ENCODE data around the gene NBDY.
"Not testable (repeated sequence)": the region's sequence is repeated elsewhere in the genome, so short reads cannot be mapped to it uniquely, and the experiment has no call there.

NBDY gene

GRCh38 chrX:56798866-56799758, 70.1 kb downstream of the NBDY start:
- H3K36me3 Mint-ChIP-seq, result no peaks in the 10 kb centered on the region
- peaks cover 56% of the 10 kb centered on the region for H3K4me1 Mint-ChIP-seq (ENCODE audit: low read depth)
- no peaks in the 10 kb centered on the region for H3K9me3 Mint-ChIP-seq (ENCODE audit: low read depth)
- no peaks in the 10 kb centered on the region for H3K27me3 Mint-ChIP-seq
- no peak overlapping the region for H3K4me3 Mint-ChIP-seq
- H3K27ac Mint-ChIP-seq, result peak overlapping the region; percentile 73

GRCh38 chrX:56800307-56800706, 71.3 kb downstream of the NBDY start:
- H3K4me1 Mint-ChIP-seq (ENCODE audit: low read depth), result peaks cover 54% of the 10 kb centered on the region
- no peaks in the 10 kb centered on the region for H3K36me3 Mint-ChIP-seq
- no peaks in the 10 kb centered on the region for H3K27me3 Mint-ChIP-seq
- H3K27ac Mint-ChIP-seq, result peak overlapping the region; percentile 89
- H3K9me3 Mint-ChIP-seq (ENCODE audit: low read depth), result no peaks in the 10 kb centered on the region
- peak overlapping the region; percentile 59 for H3K4me3 Mint-ChIP-seq

- H3K4me3 Mint-ChIP-seq, result peak overlapping the region; percentile 59
- no peaks in the 10 kb centered on the region for H3K9me3 Mint-ChIP-seq (ENCODE audit: low read depth)
- no peaks in the 10 kb centered on the region for H3K27me3 Mint-ChIP-seq
- no peaks in the 10 kb centered on the region for H3K36me3 Mint-ChIP-seq
- H3K27ac Mint-ChIP-seq, result peak overlapping the region; percentile 89
- H3K4me1 Mint-ChIP-seq (ENCODE audit: low read depth), result peaks cover 54% of the 10 kb centered on the region
Measured at GRCh38 chrX:56800801-56801200, 71.8 kb downstream of the NBDY start.

GRCh38 chrX:56802428-56802827, 73.4 kb downstream of the NBDY start:
- Mint-ChIP-seq H3K4me3 (no peak overlapping the region), H3K27me3 (no peaks in the 10 kb centered on the region), H3K9me3 (ENCODE audit: low read depth) (no peaks in the 10 kb centered on the region), H3K4me1 (ENCODE audit: low read depth) (peaks cover 42% of the 10 kb centered on the region), H3K27ac (no peak overlapping the region), H3K36me3 (peaks cover 1% of the 10 kb centered on the region)

- peak overlapping the region; percentile 16 for H3K27ac Mint-ChIP-seq
- peaks cover 37% of the 10 kb centered on the region for H3K4me1 Mint-ChIP-seq (ENCODE audit: low read depth)
- no peak overlapping the region for H3K4me3 Mint-ChIP-seq
- H3K36me3 Mint-ChIP-seq, result peaks cover 2% of the 10 kb centered on the region
- no peaks in the 10 kb centered on the region for H3K9me3 Mint-ChIP-seq (ENCODE audit: low read depth)
- H3K27me3 Mint-ChIP-seq, result no peaks in the 10 kb centered on the region
Measured at GRCh38 chrX:56802921-56803849, 74.1 kb downstream of the NBDY start.

- Mint-ChIP-seq H3K4me1 (ENCODE audit: low read depth) (peaks cover 36% of the 10 kb centered on the region), H3K27ac (no peak overlapping the region), H3K4me3 (no peak overlapping the region), H3K27me3 (no peaks in the 10 kb centered on the region), H3K9me3 (ENCODE audit: low read depth) (no peaks in the 10 kb centered on the region), H3K36me3 (peaks cover 4% of the 10 kb centered on the region)
Measured at GRCh38 chrX:56803850-56804681, 75.0 kb downstream of the NBDY start.

GRCh38 chrX:56804867-56805266, 75.8 kb downstream of the NBDY start:
- Mint-ChIP-seq H3K9me3 (ENCODE audit: low read depth) (no peaks in the 10 kb centered on the region), H3K36me3 (peaks cover 6% of the 10 kb centered on the region), H3K27ac (no peak overlapping the region), H3K4me1 (ENCODE audit: low read depth) (peaks cover 35% of the 10 kb centered on the region), H3K27me3 (no peaks in the 10 kb centered on the region), H3K4me3 (no peak overlapping the region)

- no peak overlapping the region for H3K27ac Mint-ChIP-seq
- peaks cover 6% of the 10 kb centered on the region for H3K36me3 Mint-ChIP-seq
- H3K4me3 Mint-ChIP-seq, result no peak overlapping the region
- H3K4me1 Mint-ChIP-seq (ENCODE audit: low read depth), result peaks cover 35% of the 10 kb centered on the region
- no peaks in the 10 kb centered on the region for H3K9me3 Mint-ChIP-seq (ENCODE audit: low read depth)
- H3K27me3 Mint-ChIP-seq, result no peaks in the 10 kb centered on the region
Measured at GRCh38 chrX:56805399-56805798, 76.4 kb downstream of the NBDY start.

GRCh38 chrX:56806176-56806575, 77.1 kb downstream of the NBDY start:
- H3K27ac Mint-ChIP-seq, H3K27me3 Mint-ChIP-seq: not testable (repeated sequence)
- H3K4me1 Mint-ChIP-seq (ENCODE audit: low read depth), result peaks cover 34% of the 10 kb centered on the region

GRCh38 chrX:56811599-56811998, 82.6 kb downstream of the NBDY start:
- H3K4me1 Mint-ChIP-seq (ENCODE audit: low read depth), result peaks cover 47% of the 10 kb centered on the region
- H3K27me3 Mint-ChIP-seq, result no peaks in the 10 kb centered on the region
- H3K27ac Mint-ChIP-seq, result peak overlapping the region; percentile 34
- H3K4me3 Mint-ChIP-seq, result no peak overlapping the region
- peaks cover 10% of the 10 kb centered on the region for H3K36me3 Mint-ChIP-seq
- no peaks in the 10 kb centered on the region for H3K9me3 Mint-ChIP-seq (ENCODE audit: low read depth)

More at GRCh38 chrX:56806176-56806575, 77.1 kb downstream of the NBDY start:
- not testable (repeated sequence) for H3K4me3 Mint-ChIP-seq; H3K9me3 Mint-ChIP-seq (ENCODE audit: low read depth); H3K36me3 Mint-ChIP-seq

- peak overlapping the region; percentile 79 for H3K4me3 Mint-ChIP-seq
- peak overlapping the region; percentile 95 for H3K27ac Mint-ChIP-seq
- peaks cover 46% of the 10 kb centered on the region for H3K4me1 Mint-ChIP-seq (ENCODE audit: low read depth)
Measured at GRCh38 chrX:56812515-56813105, 83.6 kb downstream of the NBDY start.

GRCh38 chrX:56813318-56813837, 84.3 kb downstream of the NBDY start:
- H3K27me3 Mint-ChIP-seq, result no peaks in the 10 kb centered on the region
- H3K27ac Mint-ChIP-seq, result peak overlapping the region; percentile 95
- peak overlapping the region; percentile 79 for H3K4me3 Mint-ChIP-seq
- no peaks in the 10 kb centered on the region for H3K9me3 Mint-ChIP-seq (ENCODE audit: low read depth)
- H3K4me1 Mint-ChIP-seq (ENCODE audit: low read depth), result peaks cover 46% of the 10 kb centered on the region
- peaks cover 11% of the 10 kb centered on the region for H3K36me3 Mint-ChIP-seq

More at GRCh38 chrX:56812515-56813105, 83.6 kb downstream of the NBDY start:
- H3K36me3 Mint-ChIP-seq, result peaks cover 11% of the 10 kb centered on the region
- no peaks in the 10 kb centered on the region for H3K9me3 Mint-ChIP-seq (ENCODE audit: low read depth)
- H3K27me3 Mint-ChIP-seq, result no peaks in the 10 kb centered on the region

GRCh38 chrX:56817179-56817578, 88.1 kb downstream of the NBDY start:
- Mint-ChIP-seq H3K27me3 (no peaks in the 10 kb centered on the region), H3K4me3 (no peak overlapping the region), H3K4me1 (ENCODE audit: low read depth) (peaks cover 24% of the 10 kb centered on the region), H3K36me3 (peaks cover 7% of the 10 kb centered on the region), H3K27ac (no peak overlapping the region), H3K9me3 (ENCODE audit: low read depth) (no peaks in the 10 kb centered on the region)

- no peak overlapping the region for H3K4me3 Mint-ChIP-seq
- no peaks in the 10 kb centered on the region for H3K9me3 Mint-ChIP-seq (ENCODE audit: low read depth)
- peaks cover 2% of the 10 kb centered on the region for H3K36me3 Mint-ChIP-seq
- no peak overlapping the region for H3K27ac Mint-ChIP-seq
- H3K27me3 Mint-ChIP-seq, result no peaks in the 10 kb centered on the region
- no peaks in the 10 kb centered on the region for H3K4me1 Mint-ChIP-seq (ENCODE audit: low read depth)
Measured at GRCh38 chrX:56826020-56826419, 97.0 kb downstream of the NBDY start.
